Epithelial cell of esophagus (primary cell): Measurements from ENCODE around the gene GATA5.

Experiments used
- DNase-seq: peaks from one replicate; pipeline ENCODE4 v3.0.0; 2010; ENCODE audit warnings: low read depth
- H3K4me3 ChIP-seq: 2 replicates; pipeline ENCODE4 v1.5.1; 2011; ENCODE audit warnings: mild to moderate bottlenecking, low read length, control low read depth
- CTCF ChIP-seq: IDR thresholded peaks from 2 replicates; pipeline ENCODE4 v1.5.1; 2011; ENCODE audit warnings: low read depth, mild to moderate bottlenecking, low read length, control low read depth, inconsistent platforms; ENCODE audit not compliant: insufficient read depth; ENCODE audit errors: missing control alignments

GATA5 gene

GRCh38 chr20:62433658-62434497, 41.9 kb downstream of the GATA5 start:
- TF ChIP-seq CTCF, result no peak
- H3K4me3 ChIP-seq, result no peak overlapping the region
- DNase-seq, result no peak

- DNase-seq, result no peak
- no peak overlapping the region for H3K4me3 ChIP-seq
- no peak for TF ChIP-seq CTCF
Measured at GRCh38 chr20:62430866-62431447, 44.8 kb downstream of the GATA5 start.

GRCh38 chr20:62430311-62430853, 45.4 kb downstream of the GATA5 start:
- no peak for DNase-seq
- H3K4me3 ChIP-seq, result no peak overlapping the region
- no peak for TF ChIP-seq CTCF

- no peak for TF ChIP-seq CTCF
- H3K4me3 ChIP-seq, result no peak overlapping the region
- no peak for DNase-seq
Measured at GRCh38 chr20:62429455-62430310, 46.1 kb downstream of the GATA5 start.

- TF ChIP-seq CTCF, result no peak
- no peak overlapping the region for H3K4me3 ChIP-seq
- DNase-seq, result no peak
Measured at GRCh38 chr20:62428396-62429295, 47.1 kb downstream of the GATA5 start.

- TF ChIP-seq CTCF, result no peak
- peak; percentile 8 for DNase-seq
- no peak overlapping the region for H3K4me3 ChIP-seq
Measured at GRCh38 chr20:62428002-62428372, 47.8 kb downstream of the GATA5 start.
